ENCODE results near the gene NCEH1.

DNA sequence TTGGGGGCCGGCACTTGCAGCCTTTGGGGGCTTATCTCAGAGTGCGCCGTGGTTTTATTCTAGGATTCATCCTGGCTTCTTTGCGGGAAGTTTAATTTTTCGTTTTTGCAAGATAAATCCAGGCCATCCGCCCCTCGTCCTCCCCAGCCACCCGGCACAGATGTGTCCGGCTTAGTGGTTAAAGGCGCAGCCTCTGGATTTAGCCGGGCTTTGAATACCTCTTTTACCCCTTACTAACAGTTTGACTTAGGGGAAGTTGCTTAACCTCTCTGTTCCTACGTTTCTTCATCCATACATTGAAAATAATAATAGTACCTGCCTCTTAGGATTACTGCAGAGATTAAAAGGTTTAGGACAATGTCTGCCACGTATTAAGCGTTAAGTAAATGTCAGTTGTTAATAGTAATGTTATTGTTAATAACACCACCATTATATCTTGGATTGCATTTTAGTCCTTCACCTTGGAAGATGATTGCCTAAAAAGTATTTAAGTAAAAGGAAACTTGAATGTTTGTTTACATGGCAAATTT is 40.4 kb upstream of the NCEH1 start:
- TF ChIP-seq CTCF (IDR thresholded peaks at IDR 0.05) = no peak
- no peak for TF ChIP-seq POLR2A (IDR thresholded peaks at IDR 0.05)
